ENCODE data around the gene ATXN7. TPM values are rescaled to one million over a fixed set of nuclear protein-coding genes. Genes with fewer than 3 reads are reported as not detected.
A peak's percentile ranks its signal among the peaks of the same experiment; 100 is the strongest.

ATXN7 gene
- total and polyA plus RNA-seq, 8 donors, result 7.3 to 40.4 (median 25.2) TPM

GRCh38 chr3:64002233-64002632 is 138.6 kb downstream of the ATXN7 start:
- H3K36me3 ChIP-seq, result peaks cover 0 to 11% (median 3%) of the 10 kb centered on the region in 3 donors
- intact Hi-C loops (cut with DNase I), result no loop called here
- H3K27me3 ChIP-seq, result no peaks in the 10 kb centered on the region
- no peak for TF ChIP-seq CTCF (IDR thresholded peaks at IDR 0.05)
- ATAC-seq, result peak in 1 of 4 donors; percentile 21
- peaks cover 43 to 77% (median 71%) of the 10 kb centered on the region in 3 donors for H3K4me1 ChIP-seq
- FAIRE-seq, result no peak
- no peak overlapping the region for H3K4me3 ChIP-seq
- H3K9me3 ChIP-seq, result no peaks in the 10 kb centered on the region
- WGBS, 2 donors, result 60 to 67% methylated on average over 4 of the region's 4 CpGs
- no peak for DNase-seq
- H3K27ac ChIP-seq, result peak overlapping the region in 3 of 4 donors; percentile 4 to 81 (median 55)

GRCh38 chr3:64003589-64003988 is 139.9 kb downstream of the ATXN7 start:
- H3K4me1 ChIP-seq, result peaks cover 38 to 73% (median 58%) of the 10 kb centered on the region in 3 donors
- DNase-seq (no peak), FAIRE-seq (no peak), ATAC-seq (peak in 2 of 4 donors; percentile 12 to 29)
- intact Hi-C loops (cut with DNase I), result no loop called here
- H3K36me3 ChIP-seq, result peaks cover 0 to 15% (median 5%) of the 10 kb centered on the region in 3 donors
- no peaks in the 10 kb centered on the region for H3K9me3 ChIP-seq
- WGBS, 2 donors, result 13 to 16% methylated on average over 2 of the region's 2 CpGs
- no peaks in the 10 kb centered on the region for H3K27me3 ChIP-seq
- TF ChIP-seq CTCF (IDR thresholded peaks at IDR 0.05), result no peak
- H3K4me3 ChIP-seq, result no peak overlapping the region
- peak overlapping the region in 3 of 4 donors; percentile 4 to 56 (median 55) for H3K27ac ChIP-seq

- FAIRE-seq, result no peak
- intact Hi-C loops (cut with DNase I), result no loop called here
Measured at GRCh38 chr3:64008017-64008416, 144.3 kb downstream of the ATXN7 start.

GRCh38 chr3:64008487-64009351 is 145.1 kb downstream of the ATXN7 start:
- FAIRE-seq, result no peak
- Histone ChIP-seq H3K27me3 (no peaks in the 10 kb centered on the region), H3K9me3 (no peaks in the 10 kb centered on the region), H3K27ac (peak overlapping the region in 3 of 4 donors; percentile 24 to 82 (median 48)), H3K4me3 (no peak overlapping the region), H3K4me1 (peaks cover 21 to 64% (median 48%) of the 10 kb centered on the region in 3 donors), H3K36me3 (peaks cover 0 to 41% (median 39%) of the 10 kb centered on the region in 3 donors)
- ATAC-seq, result no peak
- intact Hi-C loops (cut with DNase I), result no loop called here
- DNase-seq, result no peak
- WGBS, 2 donors, result 53 to 79% methylated on average over 7 of the region's 7 CpGs
- no peak for TF ChIP-seq CTCF (IDR thresholded peaks at IDR 0.05)

More at GRCh38 chr3:64008017-64008416, 144.3 kb downstream of the ATXN7 start:
- no peaks in the 10 kb centered on the region for H3K9me3 ChIP-seq
- TF ChIP-seq CTCF (IDR thresholded peaks at IDR 0.05), result no peak
- H3K4me1 ChIP-seq, result peaks cover 22 to 69% (median 48%) of the 10 kb centered on the region in 3 donors
- H3K36me3 ChIP-seq, result peaks cover 0 to 40% (median 32%) of the 10 kb centered on the region in 3 donors
- H3K27me3 ChIP-seq, result no peaks in the 10 kb centered on the region
- ATAC-seq, result no peak
- peak overlapping the region in 1 of 4 donors; percentile 48 for H3K27ac ChIP-seq
- H3K4me3 ChIP-seq, result no peak overlapping the region
- 43 to 44% methylated on average over 2 of the region's 2 CpGs for WGBS, 2 donors
- DNase-seq, result no peak
